Vagina (tissue), 2 donors: ENCODE results near the gene SCARF2.

Experiments used
- POLR2A ChIP-seq, 2 donors: fragments of 450-650 bp; IDR thresholded peaks; one replicate each; pipeline ENCODE4 v1.6.1; 2017; ENCODE audit warnings: antibody characterized with exemption in 2 of 2, mild to moderate bottlenecking in 2 of 2, moderate library complexity in 2 of 2
- TF ChIP-seq, protein P1 (sequence below), 3 experiments: fragments of 450-650 bp in 2 of 3; fragments of 200-600 bp in 1 of 3; sonication (generic) in 1 of 3; IDR thresholded peaks; one replicate each; pipeline ENCODE4 v1.5.1; 2017 to 2019; ENCODE audit warnings: antibody characterized with exemption in 3 of 3, mild to moderate bottlenecking in 2 of 3, moderate library complexity in 2 of 3

GRCh38 chr22:20398420-20398819, 39.2 kb downstream of the SCARF2 start:
- TF ChIP-seq, protein P1, sequence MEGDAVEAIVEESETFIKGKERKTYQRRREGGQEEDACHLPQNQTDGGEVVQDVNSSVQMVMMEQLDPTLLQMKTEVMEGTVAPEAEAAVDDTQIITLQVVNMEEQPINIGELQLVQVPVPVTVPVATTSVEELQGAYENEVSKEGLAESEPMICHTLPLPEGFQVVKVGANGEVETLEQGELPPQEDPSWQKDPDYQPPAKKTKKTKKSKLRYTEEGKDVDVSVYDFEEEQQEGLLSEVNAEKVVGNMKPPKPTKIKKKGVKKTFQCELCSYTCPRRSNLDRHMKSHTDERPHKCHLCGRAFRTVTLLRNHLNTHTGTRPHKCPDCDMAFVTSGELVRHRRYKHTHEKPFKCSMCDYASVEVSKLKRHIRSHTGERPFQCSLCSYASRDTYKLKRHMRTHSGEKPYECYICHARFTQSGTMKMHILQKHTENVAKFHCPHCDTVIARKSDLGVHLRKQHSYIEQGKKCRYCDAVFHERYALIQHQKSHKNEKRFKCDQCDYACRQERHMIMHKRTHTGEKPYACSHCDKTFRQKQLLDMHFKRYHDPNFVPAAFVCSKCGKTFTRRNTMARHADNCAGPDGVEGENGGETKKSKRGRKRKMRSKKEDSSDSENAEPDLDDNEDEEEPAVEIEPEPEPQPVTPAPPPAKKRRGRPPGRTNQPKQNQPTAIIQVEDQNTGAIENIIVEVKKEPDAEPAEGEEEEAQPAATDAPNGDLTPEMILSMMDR (IDR thresholded peaks at IDR 0.05): no peak
- no peak for TF ChIP-seq POLR2A (IDR thresholded peaks at IDR 0.05)
